GM19043 (cell line): ENCODE results near the gene MYF5.
"Not testable (repeated sequence)": the region's sequence is repeated elsewhere in the genome, so short reads cannot be mapped to it uniquely, and the experiment has no call there.

Experiments used
- ATAC-seq: cut with Tn5 transposase; IDR thresholded peaks from one replicate; pipeline ENCODE4 v1.9.1; 2021; ENCODE audit warnings: low read depth; ENCODE audit not compliant: unreplicated experiment

MYF5 gene

DNA sequence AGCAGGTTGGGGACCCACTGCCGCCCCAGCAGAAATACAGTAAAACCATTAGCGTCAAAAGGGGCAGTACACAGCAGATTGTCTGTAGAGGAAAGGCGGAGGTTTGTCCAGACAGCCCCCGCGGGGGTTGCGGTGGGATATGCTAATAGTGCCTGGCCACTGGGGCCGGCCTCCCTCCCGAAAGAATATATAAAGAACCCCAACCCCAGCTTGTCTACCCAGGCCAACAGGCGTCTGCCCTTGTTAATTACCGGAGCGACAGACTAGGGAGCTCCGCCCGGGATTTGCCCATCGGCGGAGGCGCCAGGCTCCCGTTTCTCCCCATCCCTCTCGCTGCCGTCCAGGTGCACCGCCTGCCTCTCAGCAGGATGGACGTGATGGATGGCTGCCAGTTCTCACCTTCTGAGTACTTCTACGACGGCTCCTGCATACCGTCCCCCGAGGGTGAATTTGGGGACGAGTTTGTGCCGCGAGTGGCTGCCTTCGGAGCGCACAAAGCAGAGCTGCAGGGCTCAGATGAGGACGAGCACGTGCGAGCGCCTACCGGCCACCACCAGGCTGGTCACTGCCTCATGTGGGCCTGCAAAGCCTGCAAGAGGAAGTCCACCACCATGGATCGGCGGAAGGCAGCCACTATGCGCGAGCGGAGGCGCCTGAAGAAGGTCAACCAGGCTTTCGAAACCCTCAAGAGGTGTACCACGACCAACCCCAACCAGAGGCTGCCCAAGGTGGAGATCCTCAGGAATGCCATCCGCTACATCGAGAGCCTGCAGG, at the start of gene MYF5:
MYF5 (plus strand) TSS at position 217 of the 774 bp plus-strand sequence; CDS start at position 369, 152 bp downstream.
- ATAC-seq: no peak

- ATAC-seq: no peak
Observed at GRCh38 chr12:80670214-80670613, 46.5 kb upstream of the MYF5 start.

GRCh38 chr12:80676042-80676636, 40.6 kb upstream of the MYF5 start:
- not testable (repeated sequence) for ATAC-seq

DNA sequence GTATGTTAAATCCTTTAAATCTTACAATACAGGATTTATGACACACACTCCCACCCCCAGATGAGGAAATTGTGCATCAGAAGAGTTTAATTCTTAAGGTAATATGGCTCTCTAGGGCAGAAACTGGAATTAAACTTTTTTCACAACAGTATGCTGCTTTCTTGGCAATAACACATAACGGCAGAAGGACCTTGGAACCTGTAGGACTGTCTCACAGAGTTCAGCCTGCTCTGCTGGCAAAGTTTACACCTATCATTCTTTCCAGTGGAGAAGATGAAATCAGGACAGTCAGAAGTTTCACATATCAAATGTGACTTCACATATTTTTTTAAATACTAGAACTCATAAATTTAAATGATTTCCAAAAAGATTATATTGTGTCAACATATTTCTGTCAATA, 39.9 kb upstream of the MYF5 start:
- no peak for ATAC-seq

DNA sequence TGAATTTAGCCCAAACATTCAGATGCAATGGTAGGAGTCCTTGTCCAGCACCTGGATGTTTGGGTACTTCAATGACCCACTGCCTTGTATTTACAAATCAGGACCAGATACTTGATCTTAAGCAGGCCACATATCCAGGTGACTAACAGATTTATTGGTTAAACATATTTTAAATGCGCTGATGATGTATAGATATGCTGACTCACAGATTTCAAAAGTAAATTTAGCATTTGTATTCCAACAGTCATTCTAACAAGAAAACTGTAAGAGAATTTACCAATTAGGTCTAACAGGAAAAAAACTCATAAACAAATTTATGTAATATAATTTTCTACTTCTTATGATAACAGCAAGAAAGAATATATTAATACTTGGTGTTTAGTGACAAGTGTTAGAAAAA, 38.7 kb upstream of the MYF5 start:
- no peak for ATAC-seq

DNA sequence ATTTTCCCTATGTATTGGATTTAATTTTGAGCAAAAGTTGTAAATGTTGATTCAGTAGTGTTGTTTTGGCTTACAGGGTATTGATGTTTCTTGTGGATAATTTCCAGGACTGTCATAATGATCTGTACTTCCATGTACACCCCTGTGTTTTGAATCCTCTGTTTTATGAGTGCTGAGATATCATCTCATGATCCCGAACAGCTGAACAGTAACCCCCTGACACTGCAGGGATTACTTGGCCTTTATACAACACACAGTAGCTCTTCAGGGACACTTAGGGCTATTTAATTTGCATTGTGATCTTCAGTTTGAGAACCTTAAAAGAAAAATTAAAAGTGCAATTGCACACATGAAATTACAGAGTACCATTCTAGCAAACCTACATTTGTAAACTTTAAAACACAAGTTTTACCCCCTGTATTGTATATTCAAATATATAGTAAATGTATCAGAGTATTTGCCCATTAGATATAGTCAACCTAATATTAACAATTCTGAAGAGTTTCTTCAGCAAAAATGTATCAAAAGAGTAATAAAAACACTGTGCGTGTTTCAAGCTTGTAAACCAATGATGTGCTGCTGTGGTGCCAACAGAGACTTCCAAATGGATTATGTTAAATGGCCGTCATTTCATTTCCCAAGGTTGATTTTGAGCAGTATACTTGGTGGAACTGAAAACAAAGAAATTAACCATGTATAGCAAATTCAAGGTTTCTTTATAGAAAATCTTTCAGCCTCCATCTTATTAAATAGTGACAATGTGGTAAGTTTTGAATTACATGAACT, 37.2 kb upstream of the MYF5 start:
- no peak for ATAC-seq

GRCh38 chr12:80681287-80681686, 35.4 kb upstream of the MYF5 start:
- ATAC-seq: no peak

- no peak for ATAC-seq
Observed at GRCh38 chr12:80681786-80682185, 34.9 kb upstream of the MYF5 start.

GRCh38 chr12:80684077-80684495, 32.6 kb upstream of the MYF5 start:
- no peak for ATAC-seq

- no peak for ATAC-seq
Observed at GRCh38 chr12:80690090-80690489, 26.6 kb upstream of the MYF5 start.

DNA sequence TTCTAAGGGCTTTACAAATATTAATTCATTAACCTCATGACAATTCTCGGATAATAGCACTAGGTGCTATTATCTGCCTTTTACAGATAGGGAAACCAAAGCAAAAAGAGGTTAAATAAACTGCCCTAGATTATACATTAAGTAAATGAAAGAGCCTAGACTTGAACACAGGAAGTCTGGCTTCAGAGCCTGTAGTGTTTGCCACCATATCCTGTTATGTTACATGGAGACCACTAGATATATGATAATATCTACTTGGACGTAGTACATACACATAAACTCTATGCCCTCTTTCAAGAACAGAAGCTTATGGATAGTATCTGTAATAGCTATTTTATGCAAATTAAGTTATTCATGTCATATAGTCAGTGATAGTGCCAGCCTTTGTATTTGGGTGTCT, 26.2 kb upstream of the MYF5 start:
- ATAC-seq: no peak

DNA sequence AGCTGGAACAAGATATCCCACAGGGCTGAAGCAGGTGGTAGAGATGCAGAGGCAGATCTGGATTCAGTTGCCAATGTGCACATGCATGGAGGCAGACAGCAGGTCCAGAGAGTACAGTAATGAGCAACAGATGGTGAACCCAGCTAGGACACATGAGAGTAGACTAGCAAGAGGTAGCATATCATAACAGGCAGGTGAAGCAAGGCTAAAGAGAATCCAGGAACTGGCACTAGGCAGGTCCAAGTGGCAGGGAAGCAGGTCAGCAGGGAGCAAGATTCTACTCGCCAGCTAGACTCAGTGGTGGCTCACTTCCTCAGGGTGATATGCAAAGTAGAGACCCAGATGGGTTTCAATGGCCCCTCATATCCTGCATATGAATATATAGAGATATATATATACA, 24.6 kb upstream of the MYF5 start:
- ATAC-seq: no peak

GRCh38 chr12:80697270-80697887, 19.3 kb upstream of the MYF5 start:
- no peak for ATAC-seq

GRCh38 chr12:80698256-80698655, 18.5 kb upstream of the MYF5 start:
- no peak for ATAC-seq

DNA sequence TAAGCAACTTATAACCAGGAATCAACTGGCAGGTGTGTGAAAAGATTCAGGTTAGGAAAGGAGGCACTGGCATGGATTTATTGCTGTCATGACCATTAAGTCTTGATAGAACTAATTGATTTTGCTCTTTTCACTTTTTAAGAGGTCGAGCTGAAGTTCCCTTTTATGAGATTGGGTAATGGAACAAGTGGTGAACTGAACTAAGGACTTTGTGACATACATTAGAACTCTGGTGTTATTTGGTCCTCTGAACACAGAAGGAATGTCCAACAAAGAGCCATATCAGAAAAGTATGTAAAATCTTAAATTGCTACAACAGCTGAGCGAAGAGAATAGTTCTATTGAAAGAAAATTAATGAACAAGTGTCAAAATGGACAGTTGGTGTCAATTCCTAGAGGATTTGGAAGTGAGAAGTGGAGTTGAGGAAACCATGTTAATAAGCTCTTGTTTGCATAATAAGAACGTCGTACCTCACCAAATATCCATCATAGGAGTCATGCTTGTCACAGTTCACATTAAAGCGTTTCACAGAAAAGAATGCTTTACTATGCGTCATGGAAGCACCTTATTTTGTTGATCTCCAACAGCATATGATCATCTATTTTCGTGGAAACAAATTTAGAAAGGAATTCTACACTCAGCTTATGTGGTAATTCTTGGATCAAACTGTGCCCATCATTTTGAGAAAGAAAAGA, 17.7 kb upstream of the MYF5 start:
- ATAC-seq: no peak

DNA sequence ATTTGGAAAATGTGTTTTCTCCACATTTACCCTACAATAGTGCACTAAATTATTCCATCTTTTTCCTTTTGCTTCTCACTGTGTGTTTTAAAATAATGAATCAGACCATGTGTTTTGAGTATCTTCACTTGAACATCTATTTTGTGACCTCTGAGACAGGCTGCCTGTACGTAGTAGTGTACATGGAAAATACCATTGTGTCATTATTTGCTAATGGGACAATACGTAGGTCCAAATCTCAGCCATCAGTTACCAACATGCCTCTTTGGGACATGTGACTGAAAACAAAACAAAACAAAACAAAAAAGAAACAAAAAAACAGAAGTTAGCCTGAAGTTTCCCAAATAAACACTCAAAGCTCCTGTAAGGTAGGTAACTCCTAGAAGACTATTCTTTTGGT, 16.4 kb upstream of the MYF5 start:
- ATAC-seq: no peak

- no peak for ATAC-seq
Observed at GRCh38 chr12:80701388-80701787, 15.3 kb upstream of the MYF5 start.

DNA sequence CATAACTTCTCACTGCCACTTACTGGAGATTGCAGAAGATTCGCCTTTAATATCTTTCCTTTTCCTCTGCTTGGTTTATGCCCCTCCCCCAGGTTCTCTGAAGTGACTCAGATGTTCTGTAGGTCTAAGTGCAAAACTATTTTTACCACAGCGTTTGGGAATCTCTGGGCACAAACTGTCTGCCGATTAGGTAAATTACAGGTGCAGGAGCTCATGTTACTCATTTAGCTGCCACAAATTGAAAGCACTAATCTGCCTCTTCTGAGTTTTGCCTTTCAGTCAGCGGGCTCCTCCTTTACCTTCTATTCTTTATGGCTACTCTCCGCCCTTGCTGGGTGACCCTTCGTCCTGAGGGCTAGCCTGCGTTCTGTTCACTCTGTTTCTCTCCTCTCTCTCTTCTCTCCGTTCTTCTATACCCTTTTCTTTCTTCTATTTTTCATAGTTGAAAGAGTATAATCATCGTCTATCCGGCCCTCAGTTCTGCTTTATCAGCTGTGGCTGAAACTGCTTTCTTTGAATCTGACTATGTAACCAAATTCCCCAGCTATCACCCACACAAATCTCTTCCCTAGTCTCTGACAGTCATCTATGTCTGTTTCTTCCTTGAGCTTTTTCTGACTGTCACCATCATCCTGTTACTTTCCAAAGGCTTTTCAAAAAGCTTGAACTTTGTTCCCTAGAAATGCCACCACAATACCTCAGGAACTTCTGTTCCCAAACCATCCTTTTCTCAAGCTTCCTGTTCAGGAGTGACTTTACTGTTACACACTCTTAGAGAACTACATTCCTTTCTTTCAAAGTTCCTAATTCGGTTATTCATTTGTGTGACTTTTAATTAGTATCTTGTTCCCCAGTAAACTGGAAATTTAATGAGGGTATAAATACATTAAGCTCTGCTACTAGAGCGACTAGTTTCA, 13.6 kb upstream of the MYF5 start:
- peak; percentile 60 for ATAC-seq

DNA sequence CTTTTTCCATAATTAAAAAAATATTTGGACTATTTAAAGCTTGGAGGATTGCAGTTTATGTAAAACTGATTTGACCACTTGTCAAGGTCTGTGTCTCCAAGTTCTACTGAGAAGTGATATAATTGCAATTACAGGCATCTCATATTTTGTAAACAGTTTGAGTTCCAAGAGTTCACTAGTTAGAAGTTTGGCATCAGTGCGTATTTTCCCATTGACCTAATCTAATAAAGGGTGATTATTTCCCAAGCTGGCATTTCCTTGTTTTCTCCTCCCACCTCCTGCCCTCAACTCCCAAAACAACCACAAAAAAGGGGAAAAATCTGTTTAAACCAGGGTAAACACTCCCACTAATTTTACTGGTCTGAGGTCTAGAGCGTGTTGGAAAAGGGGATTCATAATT, 12.3 kb upstream of the MYF5 start:
- ATAC-seq: no peak
